Activated gamma-delta T cell treated with Interleukin-2 at 50 U/mL for 16 hours (primary cell): Measurements from ENCODE around the gene ACLY.

Experiments used
- DNase-seq: peaks from one replicate; pipeline ENCODE4 v3.0.0-alpha.2; 2020

Gene ACLY

DNA sequence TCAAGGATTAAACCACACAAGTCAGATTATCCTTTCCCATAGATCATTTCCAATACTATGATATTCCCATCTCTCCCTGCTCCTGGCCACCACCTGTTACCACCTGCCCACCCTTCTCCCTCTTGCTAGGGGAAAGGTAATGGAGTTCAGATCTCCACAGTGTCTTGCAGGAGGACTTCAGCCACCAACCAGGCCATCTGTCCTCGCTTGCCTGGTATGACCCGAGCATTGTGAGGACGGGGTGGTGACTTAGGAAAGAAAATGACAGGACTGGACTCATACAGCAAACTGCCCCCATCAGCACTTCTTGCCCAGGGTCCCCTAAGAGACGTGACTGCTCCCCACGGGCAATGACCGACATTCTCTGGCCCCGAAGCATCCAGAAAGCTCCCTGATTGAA lies 95.2 kb downstream of the ACLY start:
- no peak for DNase-seq

DNA sequence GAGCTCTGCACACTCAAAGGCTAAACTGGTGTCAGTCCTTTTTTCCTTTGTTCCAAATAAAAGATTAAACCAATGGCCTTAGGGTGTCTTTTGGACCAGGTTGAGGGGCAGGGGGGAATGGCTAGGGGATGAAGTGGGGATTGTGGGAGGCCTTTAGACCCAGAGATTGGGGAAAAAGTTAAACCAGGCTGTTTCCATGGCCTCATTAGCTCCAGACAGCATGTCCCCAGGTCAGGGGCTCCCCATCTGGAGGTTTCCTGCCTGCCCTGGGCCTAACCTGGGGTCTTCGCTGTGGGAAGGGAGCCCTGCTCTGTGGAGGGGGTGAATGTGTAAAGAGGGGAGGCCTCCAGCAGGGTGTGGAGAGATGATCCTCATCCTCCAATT lies 95.6 kb downstream of the ACLY start:
- no peak for DNase-seq

DNA sequence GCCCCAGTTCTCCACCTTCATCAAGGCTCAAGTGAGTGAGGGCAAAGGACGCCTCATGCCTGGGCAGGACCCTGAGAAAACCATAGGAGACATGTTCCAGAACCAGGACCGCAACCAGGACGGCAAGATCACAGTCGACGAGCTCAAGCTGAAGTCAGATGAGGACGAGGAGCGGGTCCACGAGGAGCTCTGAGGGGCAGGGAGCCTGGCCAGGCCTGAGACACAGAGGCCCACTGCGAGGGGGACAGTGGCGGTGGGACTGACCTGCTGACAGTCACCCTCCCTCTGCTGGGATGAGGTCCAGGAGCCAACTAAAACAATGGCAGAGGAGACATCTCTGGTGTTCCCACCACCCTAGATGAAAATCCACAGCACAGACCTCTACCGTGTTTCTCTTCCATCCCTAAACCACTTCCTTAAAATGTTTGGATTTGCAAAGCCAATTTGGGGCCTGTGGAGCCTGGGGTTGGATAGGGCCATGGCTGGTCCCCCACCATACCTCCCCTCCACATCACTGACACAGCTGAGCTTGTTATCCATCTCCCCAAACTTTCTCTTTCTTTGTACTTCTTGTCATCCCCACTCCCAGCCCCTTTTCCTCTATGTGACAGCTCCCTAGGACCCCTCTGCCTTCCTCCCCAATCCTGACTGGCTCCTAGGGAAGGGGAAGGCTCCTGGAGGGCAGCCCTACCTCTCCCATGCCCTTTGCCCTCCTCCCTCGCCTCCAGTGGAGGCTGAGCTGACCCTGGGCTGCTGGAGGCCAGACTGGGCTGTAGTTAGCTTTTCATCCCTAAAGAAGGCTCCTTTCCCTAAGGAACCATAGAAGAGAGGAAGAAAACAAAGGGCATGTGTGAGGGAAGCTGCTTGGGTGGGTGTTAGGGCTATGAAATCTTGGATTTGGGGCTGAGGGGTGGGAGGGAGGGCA lies 96.3 kb downstream of the ACLY start:
- DNase-seq: no peak

DNA sequence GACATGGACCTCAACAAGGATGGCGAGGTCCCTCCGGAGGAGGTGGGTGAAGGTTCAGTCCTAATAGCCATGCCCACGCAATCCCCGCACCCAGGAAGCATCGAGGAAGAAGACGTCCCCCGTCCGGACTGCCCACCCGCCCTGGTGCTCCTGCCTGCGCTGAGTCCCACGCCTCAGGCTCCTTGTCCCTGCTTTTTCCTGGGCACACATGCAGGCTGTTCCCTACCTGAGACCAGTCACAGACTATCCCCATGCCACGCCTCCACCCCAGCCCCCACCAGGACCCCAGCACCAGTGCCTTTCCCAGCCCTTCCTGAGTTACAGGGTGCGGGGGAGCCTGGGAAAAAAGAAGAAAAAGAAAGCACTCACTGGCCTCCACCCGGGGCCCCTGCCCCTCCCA lies 97.0 kb downstream of the ACLY start:
- DNase-seq: no peak

DNA sequence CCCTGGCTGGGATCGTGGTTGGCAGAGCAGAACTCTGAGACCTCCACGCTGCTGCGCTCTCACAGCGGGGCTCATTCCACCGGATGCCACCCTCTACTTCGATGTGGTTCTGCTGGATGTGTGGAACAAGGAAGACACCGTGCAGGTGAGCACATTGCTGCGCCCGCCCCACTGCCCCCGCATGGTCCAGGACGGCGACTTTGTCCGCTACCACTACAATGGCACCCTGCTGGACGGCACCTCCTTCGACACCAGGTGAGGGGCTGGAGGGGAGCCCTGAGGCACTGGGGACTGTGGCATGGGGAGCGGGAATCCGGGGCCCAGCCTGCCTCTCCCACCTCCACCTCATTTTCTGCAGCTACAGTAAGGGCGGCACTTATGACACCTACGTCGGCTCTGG lies 100.7 kb downstream of the ACLY start:
- DNase-seq: no peak
